HUES6 (cell line): Measurements from ENCODE around the gene PERP.
A peak's percentile ranks its signal among the peaks of the same experiment; 100 is the strongest.
"Not testable (repeated sequence)": the region's sequence is repeated elsewhere in the genome, so short reads cannot be mapped to it uniquely, and the experiment has no call there.

ENCODE experiments used
- H3K27ac ChIP-seq: 2 replicates; pipeline ENCODE4 v1.7.0; 2013; ENCODE audit warnings: low read depth, mild to moderate bottlenecking, low read length, inconsistent platforms
- H3K27me3 ChIP-seq: 2 replicates; pipeline ENCODE4 v1.6.1; 2013; ENCODE audit warnings: low read length; ENCODE audit not compliant: control insufficient read depth, insufficient read depth
- H3K36me3 ChIP-seq: 2 replicates; pipeline ENCODE4 v1.6.1; 2013; ENCODE audit warnings: low read length; ENCODE audit not compliant: control insufficient read depth, insufficient read depth
- H3K4me1 ChIP-seq: 2 replicates; pipeline ENCODE4 v1.6.1; 2013; ENCODE audit warnings: low read length; ENCODE audit not compliant: control insufficient read depth, insufficient read depth
- H3K4me3 ChIP-seq: 2 replicates; pipeline ENCODE4 v1.5.1; 2013; ENCODE audit warnings: low read depth, low read length
- H3K9ac ChIP-seq: one replicate; pipeline ENCODE4 v1.6.1; 2013; ENCODE audit warnings: mild to moderate bottlenecking, low read length
- H3K9me3 ChIP-seq: 2 replicates; pipeline ENCODE4 v1.6.1; 2013; ENCODE audit warnings: low read depth, low read length; ENCODE audit not compliant: control insufficient read depth, insufficient read depth

Gene PERP

DNA sequence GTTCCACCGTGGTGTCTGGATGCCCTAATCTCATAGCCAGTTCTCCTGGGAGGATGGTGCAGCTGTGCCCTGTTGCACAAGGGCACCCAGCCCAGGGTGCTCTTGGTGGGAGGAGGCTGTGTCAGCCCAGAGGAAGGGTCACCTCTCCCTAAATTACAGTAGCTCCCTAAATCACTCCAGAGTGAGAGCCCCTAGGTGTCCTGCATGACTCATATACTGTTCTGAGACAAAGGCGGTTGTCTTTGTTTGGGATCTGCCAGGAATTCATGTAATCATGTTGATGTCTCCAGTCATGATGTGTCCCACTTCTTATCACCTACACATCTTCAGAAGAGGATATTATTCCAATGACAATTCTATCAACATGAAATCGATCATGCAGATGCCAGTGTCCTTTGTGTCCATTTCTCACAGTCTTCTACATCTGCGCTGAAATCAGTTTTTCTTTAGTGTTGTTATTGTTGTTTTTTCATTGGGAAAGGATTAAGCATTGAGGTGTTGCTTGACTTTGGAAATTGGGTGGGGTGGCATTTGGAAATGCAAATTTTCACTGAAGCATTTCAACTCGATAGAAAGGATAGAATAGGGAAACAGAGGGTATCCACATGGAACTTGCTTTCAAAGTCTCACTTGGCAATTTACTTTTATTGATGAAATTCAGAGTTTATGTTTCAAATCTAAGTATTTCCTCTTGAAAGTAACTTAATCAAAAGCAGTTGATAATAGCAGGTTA, 19.5 kb downstream of the PERP start:
- H3K36me3 ChIP-seq: peaks cover 18% of the 10 kb centered on the region
- H3K4me3 ChIP-seq: no peak overlapping the region
- no peaks in the 10 kb centered on the region for H3K9me3 ChIP-seq
- no peaks in the 10 kb centered on the region for H3K27me3 ChIP-seq
- H3K9ac ChIP-seq: no peak overlapping the region
- no peak overlapping the region; the same call in 1 of the 2 replicates for H3K27ac ChIP-seq
- H3K4me1 ChIP-seq: peaks cover 27% of the 10 kb centered on the region

DNA sequence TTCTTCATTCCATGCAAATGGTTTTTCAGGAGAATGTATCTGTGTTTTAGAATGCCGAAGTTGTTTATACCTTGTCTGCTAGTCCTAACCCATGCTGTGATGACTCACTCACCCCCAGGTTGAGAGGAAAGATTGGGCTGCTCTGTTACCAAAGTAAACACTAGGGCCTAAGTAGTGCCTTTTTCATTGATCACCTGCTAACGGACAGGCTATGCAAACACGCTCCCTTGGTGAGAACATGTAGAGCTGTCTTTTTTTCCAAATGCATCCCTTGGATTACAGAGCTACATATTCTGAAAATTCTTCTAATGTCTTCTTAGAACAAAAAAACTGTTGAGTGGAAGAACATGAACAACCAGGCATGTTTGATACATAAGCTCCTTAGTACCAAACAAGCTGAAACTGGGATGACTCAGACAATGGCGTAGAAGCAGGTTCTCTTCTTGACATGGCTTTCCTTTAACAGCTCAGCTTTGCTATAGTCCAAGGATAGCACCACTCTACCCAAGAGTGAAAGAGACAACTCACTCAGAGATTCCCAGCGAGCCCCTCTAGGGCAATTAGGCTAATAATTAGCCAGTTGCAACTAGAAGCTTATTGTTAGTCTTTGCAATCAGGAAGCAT, 20.5 kb downstream of the PERP start:
- H3K36me3 ChIP-seq: peaks cover 11% of the 10 kb centered on the region
- no peak overlapping the region; the same call in 1 of the 2 replicates for H3K27ac ChIP-seq
- peaks cover 27% of the 10 kb centered on the region for H3K4me1 ChIP-seq
- peak overlapping the region; percentile 49 for H3K9ac ChIP-seq
- H3K27me3 ChIP-seq: no peaks in the 10 kb centered on the region
- no peak overlapping the region for H3K4me3 ChIP-seq
- H3K9me3 ChIP-seq: no peaks in the 10 kb centered on the region

DNA sequence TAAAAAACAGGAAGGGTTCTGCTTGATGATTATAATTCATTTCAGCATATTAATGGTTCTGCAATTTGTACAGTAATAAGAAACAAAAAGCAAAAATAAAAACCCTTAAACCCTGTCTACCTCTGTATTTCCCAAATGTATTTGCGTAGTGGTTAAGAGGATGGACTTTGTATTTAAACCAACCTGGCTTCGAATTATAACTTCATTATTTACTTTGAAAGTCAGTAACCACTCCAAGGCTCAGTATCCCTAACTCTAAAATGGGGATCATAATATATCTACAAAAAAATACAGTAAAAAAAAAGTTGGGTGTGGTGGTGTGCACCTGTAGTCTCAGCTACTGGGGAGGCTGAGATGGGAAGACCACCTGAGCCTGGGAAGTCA, 21.4 kb downstream of the PERP start:
- Histone ChIP-seq H3K36me3 (peaks cover 6% of the 10 kb centered on the region; the same call in 1 of the 2 replicates), H3K9ac (no peak overlapping the region), H3K27me3 (no peaks in the 10 kb centered on the region), H3K4me3 (no peak overlapping the region), H3K9me3 (0 out of 2 replicates have a peak, but pooled peaks cover 3% of the 10 kb centered on the region), H3K4me1 (peaks cover 27% of the 10 kb centered on the region), H3K27ac (no peak overlapping the region)

DNA sequence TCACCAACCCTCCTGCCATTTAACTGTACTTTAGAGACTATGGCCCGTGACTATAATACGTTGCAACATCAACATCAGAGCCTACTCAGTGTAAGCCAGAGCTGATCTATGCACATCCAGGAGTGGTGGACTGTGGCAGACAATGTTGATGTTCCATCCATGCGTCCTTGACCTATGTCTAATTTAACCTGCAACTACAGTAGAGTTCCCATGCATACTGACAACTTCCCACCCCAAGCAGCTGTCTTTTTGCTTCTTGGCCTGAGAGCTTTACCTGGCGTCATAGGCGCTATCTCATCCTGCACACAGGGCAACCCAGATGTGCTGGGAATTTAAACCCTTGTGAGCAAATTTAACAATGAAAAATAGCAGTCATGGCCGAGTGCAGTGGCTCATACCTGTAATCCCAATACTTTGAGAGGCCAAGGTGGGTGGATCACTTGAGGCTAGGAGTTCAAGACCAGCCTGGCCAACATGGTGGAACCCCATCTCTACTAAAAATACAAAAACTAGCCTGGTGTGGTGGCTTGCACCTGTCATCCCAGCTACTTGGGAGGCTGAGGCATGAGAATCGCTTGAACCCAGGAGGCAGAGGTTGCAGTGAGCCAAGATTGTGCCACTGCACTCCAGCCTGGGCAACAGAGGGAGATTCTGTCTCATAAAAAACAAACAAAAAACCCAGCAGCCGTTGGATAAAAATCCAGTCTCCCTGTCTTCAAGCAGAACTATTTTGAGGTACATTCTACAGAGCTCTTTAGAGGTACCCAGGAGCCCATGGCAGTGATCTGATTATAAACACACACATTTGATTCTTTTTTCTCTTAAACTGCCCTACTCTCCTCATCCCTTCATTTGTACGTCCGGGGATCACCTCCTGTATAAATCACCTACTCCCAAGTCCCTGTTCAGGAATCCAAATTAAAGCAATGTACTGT, 22.0 kb downstream of the PERP start:
- H3K4me3 ChIP-seq: no peak overlapping the region
- H3K9ac ChIP-seq: no peak overlapping the region
- H3K27me3 ChIP-seq: no peaks in the 10 kb centered on the region
- H3K9me3 ChIP-seq: peaks cover 6% of the 10 kb centered on the region; the same call in 1 of the 2 replicates
- peaks cover 6% of the 10 kb centered on the region; the same call in 1 of the 2 replicates for H3K36me3 ChIP-seq
- no peak overlapping the region for H3K27ac ChIP-seq
- peaks cover 27% of the 10 kb centered on the region for H3K4me1 ChIP-seq

DNA sequence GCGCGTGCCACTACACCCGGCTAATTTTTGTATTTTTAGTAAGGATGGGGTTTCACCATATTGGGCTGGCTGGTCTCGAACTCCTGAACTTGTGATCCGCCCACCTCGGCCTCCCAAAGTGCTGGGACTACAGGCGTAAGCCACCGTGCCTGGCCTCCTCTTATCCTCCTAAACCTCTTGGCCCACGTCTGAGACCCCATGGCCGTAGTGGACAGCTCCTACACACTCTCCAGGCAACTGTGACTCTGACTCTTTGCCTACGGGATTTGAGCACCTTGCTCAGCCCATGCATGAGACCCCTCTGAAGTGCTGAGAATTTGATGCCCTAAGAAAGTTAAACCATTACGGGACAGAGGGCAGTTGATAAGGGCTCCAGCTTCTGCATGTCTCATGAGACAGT, 25.0 kb downstream of the PERP start:
- H3K27me3 ChIP-seq: no peaks in the 10 kb centered on the region
- peaks cover 6% of the 10 kb centered on the region; the same call in 1 of the 2 replicates for H3K9me3 ChIP-seq
- no peak overlapping the region for H3K9ac ChIP-seq
- no peak overlapping the region for H3K4me3 ChIP-seq
- H3K27ac ChIP-seq: no peak overlapping the region
- H3K4me1 ChIP-seq: peaks cover 6% of the 10 kb centered on the region
- no peaks in the 10 kb centered on the region for H3K36me3 ChIP-seq

DNA sequence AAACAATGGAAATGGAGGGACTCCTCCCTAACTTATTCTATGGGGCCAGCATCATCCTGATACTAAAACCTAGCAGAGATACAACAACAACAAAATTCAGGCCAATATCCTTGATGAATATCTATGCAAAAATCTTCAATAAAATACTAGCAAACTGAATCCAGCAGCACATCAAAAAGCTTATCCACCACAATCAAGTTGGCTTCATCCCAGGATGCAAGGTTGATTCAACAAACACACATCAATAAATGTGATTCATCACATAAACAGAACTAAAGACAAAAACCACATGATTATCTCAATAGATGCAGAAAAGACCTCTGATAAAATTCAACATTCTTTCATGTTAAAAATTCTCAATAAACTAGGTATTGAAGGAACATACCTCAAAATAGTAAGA, 27.7 kb downstream of the PERP start:
- not testable (repeated sequence) for H3K9ac ChIP-seq, H3K27me3 ChIP-seq, H3K36me3 ChIP-seq, H3K27ac ChIP-seq, H3K4me1 ChIP-seq, H3K4me3 ChIP-seq
- H3K9me3 ChIP-seq: peaks cover 19% of the 10 kb centered on the region

DNA sequence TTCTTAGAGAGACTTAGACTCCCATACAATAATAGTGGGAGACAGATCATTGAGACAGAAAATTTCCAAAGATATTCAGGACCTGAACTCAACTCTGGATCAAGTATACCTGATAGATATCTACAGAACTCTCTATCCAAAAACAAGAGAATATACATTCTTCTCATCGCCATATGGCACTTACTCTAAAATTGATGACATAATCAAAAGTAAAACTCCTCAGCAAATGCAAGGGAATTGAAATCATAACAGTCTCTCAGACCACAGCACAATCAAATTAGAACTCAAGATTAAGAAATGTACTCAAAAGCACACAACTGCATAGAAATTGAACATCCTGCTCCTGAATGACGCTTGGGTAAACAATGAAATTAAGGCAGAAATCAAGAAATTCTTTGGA, 28.7 kb downstream of the PERP start:
- Histone ChIP-seq H3K27ac (no peak overlapping the region), H3K9ac (no peak overlapping the region), H3K27me3 (no peaks in the 10 kb centered on the region), H3K4me3 (no peak overlapping the region), H3K9me3 (peaks cover 28% of the 10 kb centered on the region), H3K4me1 (no peaks in the 10 kb centered on the region), H3K36me3 (no peaks in the 10 kb centered on the region)

DNA sequence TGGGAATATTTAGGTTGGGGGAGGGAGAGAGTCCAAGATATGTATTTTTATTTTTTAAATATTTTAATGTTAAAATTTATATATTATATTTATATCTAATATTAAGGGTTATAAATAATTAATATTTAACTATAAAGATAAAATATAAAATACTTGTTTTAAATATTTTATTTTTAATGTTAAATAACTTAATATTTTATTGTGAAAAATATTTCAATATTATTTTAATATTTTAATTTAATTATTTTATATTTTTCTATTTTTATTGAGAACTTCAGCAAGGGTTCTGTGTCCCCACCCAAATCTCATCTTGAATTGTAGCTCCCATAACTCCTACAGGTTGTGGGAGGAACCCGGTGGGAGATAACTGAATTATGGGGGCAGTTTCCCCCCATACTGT, 34.0 kb downstream of the PERP start:
- Histone ChIP-seq H3K4me1 (no peaks in the 10 kb centered on the region), H3K27ac (no peak overlapping the region)

DNA sequence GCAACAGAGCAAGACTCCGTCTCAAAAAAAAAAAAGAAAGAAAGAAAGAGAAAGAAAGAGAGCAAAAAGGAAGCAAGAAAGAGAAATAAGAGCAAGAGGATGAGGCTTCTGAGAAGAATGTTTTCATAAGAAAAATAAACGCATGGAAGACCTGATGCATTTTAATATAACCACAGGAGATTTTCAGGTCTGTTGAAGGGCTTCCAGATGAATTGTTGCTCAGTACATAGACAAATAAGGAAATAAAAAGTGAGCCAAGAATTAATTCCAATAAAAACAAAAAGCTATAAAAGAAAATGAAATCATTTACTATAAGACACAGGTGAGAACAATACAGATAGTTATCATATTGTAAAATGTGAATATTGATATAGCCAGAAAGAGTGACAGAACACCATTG, 43.5 kb downstream of the PERP start:
- Histone ChIP-seq H3K4me3 (no peak overlapping the region), H3K9ac (no peak overlapping the region)

More for the DNA sequence above, 34.0 kb downstream of the PERP start:
- Histone ChIP-seq H3K36me3 (no peaks in the 10 kb centered on the region), H3K9ac (no peak overlapping the region), H3K27me3 (no peaks in the 10 kb centered on the region), H3K9me3 (peaks cover 25% of the 10 kb centered on the region), H3K4me3 (no peak overlapping the region)

DNA sequence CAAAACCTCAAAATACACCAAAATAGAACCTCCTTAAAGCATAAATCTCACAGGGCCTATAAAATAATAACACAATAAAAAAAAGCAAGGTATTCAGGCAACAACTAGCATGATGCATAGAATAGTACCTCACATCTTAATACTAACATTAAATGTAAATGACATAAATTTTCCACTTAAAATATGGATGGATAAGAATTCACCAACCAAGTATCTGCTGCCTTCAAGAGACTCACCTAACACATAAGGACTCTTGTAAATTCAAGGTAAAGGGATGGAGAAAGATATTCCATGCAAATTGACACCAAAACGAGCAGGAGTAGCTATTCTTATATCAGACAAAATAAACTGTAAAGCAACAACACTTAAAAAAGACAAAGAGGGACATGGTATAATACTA, 52.2 kb downstream of the PERP start:
- no peak overlapping the region for H3K27ac ChIP-seq
- H3K4me3 ChIP-seq: no peak overlapping the region
- no peaks in the 10 kb centered on the region; the same call in 1 of the 2 replicates for H3K4me1 ChIP-seq
- no peaks in the 10 kb centered on the region for H3K36me3 ChIP-seq
- H3K27me3 ChIP-seq: no peaks in the 10 kb centered on the region
- H3K9ac ChIP-seq: no peak overlapping the region
- H3K9me3 ChIP-seq: 0 out of 2 replicates have a peak, but pooled peaks cover 2% of the 10 kb centered on the region

More for the DNA sequence above, 43.5 kb downstream of the PERP start:
- Histone ChIP-seq H3K36me3 (no peaks in the 10 kb centered on the region), H3K27me3 (no peaks in the 10 kb centered on the region), H3K9me3 (no peaks in the 10 kb centered on the region), H3K27ac (no peak overlapping the region), H3K4me1 (no peaks in the 10 kb centered on the region)
